HEK293 (cell line): ENCODE results near the gene STAP2.

Experiments used
- ZBTB7A ChIP-seq: fragments of 450-650 bp; formaldehyde crosslinking; IDR thresholded peaks from 2 replicates; pipeline ENCODE4 v1.5.1; 2016; ENCODE audit warnings: low read depth, missing biosample characterization, missing genetic modification characterization
- ZNF10 ChIP-seq: fragments of 450-650 bp; formaldehyde crosslinking; IDR thresholded peaks from 2 replicates; pipeline ENCODE4 v1.5.1; 2017; ENCODE audit warnings: missing biosample characterization, missing genetic modification characterization
- TF ChIP-seq, protein P1 (sequence below): fragments of 450-650 bp; formaldehyde crosslinking; IDR thresholded peaks from 2 replicates; pipeline ENCODE4 v1.5.1; 2017; ENCODE audit warnings: missing biosample characterization, missing genetic modification characterization
- TF ChIP-seq, protein P2 (sequence below): fragments of 450-650 bp; formaldehyde crosslinking; IDR thresholded peaks from 2 replicates; pipeline ENCODE4 v1.5.1; 2016; ENCODE audit warnings: missing biosample characterization, missing genetic modification characterization
- TF ChIP-seq, protein P3 (sequence below): fragments of 450-650 bp; IDR thresholded peaks from 2 replicates; pipeline ENCODE4 v1.5.1; 2018; ENCODE audit warnings: missing biosample characterization, mild to moderate bottlenecking, missing genetic modification characterization
- TF ChIP-seq, protein P4 (sequence below): fragments of 450-650 bp; formaldehyde crosslinking; IDR thresholded peaks from 2 replicates; pipeline ENCODE4 v1.5.1; 2016; ENCODE audit warnings: missing biosample characterization, missing genetic modification characterization

DNA sequence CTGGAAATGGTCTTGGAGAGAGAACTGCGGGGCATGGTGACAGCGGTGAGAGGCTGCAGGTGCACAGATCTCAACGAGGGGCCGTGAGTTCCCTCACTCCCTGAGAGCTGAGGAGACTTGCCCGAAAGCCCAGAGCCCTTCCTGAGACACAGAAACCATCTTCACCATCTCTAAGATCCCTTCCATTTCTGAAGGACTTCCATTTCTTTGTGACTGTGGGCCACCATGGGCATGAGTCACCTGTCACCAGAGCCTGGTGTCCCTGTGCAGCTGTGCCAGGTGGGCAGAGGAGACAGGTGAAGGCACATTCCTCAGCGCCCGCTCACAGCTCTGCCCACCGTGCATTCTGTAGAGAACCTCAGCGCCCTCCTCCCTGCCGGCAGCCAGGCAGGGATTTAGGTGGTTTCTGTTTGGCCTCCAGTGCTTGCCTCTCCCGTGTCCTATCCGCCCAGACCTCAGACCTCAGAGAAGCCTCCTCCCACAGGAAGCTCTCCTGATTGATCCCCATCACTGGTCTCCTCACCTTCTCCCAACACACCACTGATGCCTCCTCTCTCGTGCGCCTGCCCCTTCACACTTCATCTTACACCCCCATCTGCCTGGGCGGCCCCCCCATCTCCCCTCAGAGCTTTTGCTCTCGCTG, 37.5 kb upstream of the STAP2 start:
- 0 out of 2 replicates have a peak, but pooled peaks have one; percentile 29 for TF ChIP-seq ZNF10
- TF ChIP-seq, protein P1, sequence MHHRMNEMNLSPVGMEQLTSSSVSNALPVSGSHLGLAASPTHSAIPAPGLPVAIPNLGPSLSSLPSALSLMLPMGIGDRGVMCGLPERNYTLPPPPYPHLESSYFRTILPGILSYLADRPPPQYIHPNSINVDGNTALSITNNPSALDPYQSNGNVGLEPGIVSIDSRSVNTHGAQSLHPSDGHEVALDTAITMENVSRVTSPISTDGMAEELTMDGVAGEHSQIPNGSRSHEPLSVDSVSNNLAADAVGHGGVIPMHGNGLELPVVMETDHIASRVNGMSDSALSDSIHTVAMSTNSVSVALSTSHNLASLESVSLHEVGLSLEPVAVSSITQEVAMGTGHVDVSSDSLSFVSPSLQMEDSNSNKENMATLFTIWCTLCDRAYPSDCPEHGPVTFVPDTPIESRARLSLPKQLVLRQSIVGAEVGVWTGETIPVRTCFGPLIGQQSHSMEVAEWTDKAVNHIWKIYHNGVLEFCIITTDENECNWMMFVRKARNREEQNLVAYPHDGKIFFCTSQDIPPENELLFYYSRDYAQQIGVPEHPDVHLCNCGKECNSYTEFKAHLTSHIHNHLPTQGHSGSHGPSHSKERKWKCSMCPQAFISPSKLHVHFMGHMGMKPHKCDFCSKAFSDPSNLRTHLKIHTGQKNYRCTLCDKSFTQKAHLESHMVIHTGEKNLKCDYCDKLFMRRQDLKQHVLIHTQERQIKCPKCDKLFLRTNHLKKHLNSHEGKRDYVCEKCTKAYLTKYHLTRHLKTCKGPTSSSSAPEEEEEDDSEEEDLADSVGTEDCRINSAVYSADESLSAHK (tag by site-specific recombination): no peak
- TF ChIP-seq ZBTB7A: no peak
- TF ChIP-seq, protein P2, sequence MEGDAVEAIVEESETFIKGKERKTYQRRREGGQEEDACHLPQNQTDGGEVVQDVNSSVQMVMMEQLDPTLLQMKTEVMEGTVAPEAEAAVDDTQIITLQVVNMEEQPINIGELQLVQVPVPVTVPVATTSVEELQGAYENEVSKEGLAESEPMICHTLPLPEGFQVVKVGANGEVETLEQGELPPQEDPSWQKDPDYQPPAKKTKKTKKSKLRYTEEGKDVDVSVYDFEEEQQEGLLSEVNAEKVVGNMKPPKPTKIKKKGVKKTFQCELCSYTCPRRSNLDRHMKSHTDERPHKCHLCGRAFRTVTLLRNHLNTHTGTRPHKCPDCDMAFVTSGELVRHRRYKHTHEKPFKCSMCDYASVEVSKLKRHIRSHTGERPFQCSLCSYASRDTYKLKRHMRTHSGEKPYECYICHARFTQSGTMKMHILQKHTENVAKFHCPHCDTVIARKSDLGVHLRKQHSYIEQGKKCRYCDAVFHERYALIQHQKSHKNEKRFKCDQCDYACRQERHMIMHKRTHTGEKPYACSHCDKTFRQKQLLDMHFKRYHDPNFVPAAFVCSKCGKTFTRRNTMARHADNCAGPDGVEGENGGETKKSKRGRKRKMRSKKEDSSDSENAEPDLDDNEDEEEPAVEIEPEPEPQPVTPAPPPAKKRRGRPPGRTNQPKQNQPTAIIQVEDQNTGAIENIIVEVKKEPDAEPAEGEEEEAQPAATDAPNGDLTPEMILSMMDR (tag by site-specific recombination): no peak
- TF ChIP-seq, protein P3, sequence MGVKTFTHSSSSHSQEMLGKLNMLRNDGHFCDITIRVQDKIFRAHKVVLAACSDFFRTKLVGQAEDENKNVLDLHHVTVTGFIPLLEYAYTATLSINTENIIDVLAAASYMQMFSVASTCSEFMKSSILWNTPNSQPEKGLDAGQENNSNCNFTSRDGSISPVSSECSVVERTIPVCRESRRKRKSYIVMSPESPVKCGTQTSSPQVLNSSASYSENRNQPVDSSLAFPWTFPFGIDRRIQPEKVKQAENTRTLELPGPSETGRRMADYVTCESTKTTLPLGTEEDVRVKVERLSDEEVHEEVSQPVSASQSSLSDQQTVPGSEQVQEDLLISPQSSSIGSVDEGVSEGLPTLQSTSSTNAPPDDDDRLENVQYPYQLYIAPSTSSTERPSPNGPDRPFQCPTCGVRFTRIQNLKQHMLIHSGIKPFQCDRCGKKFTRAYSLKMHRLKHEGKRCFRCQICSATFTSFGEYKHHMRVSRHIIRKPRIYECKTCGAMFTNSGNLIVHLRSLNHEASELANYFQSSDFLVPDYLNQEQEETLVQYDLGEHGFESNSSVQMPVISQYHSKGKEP: no peak
- TF ChIP-seq, protein P4, sequence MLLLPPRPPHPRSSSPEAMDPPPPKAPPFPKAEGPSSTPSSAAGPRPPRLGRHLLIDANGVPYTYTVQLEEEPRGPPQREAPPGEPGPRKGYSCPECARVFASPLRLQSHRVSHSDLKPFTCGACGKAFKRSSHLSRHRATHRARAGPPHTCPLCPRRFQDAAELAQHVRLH (tag by site-specific recombination): no peak
